GM12878 (cell line): ENCODE data around the gene CORO1C. TPM values are rescaled to one million over a fixed set of nuclear protein-coding genes. Genes with fewer than 3 reads are reported as not detected.

Experiments
- ATAC-seq: fragments of 200-7000 bp; cut with Tn5 transposase; 3 replicates; pipeline ENCODE4 v1.9.1; 2020; ENCODE audit warnings: mild to moderate bottlenecking, moderate library complexity
- BruUV-seq: library from RNA; stranded (reverse); fragments of 400-500 nt; replicated peaks from 2 replicates; lab custom pipeline; 2021; lab: Mats Ljungman, UMichigan
- CTCF ChIA-PET: fragments of 300-600 bp; sonication (Branson Sonifier 250); formaldehyde crosslinking; extraction: SDS; loops from one replicate; lab custom pipeline; 2021; ENCODE audit warnings: inconsistent platforms; lab: Yijun Ruan, JAX
- POLR2A ChIA-PET: fragments of 350-600 bp; formaldehyde crosslinking; extraction: SDS; loops from one replicate; lab custom pipeline; 2021; ENCODE audit warnings: inconsistent platforms; lab: Charles Lee
- RAD21 ChIA-PET: fragments of 300-600 bp; sonication (Branson Sonifier 250); formaldehyde crosslinking; loops from one replicate; lab custom pipeline; 2023; ENCODE audit warnings: antibody characterized with exemption; ENCODE audit not compliant: unreplicated experiment; lab: Charles Lee
- SMC1A ChIA-PET: fragments of 300-600 bp; sonication (Branson Sonifier 250); formaldehyde crosslinking; loops from one replicate; lab custom pipeline; 2023; ENCODE audit not compliant: unreplicated experiment, uncharacterized antibody; lab: Charles Lee
- DNase-seq: peaks from one replicate; pipeline ENCODE4 v3.0.0-alpha.2; 2011; ENCODE audit warnings: low read depth, low spot score
- FAIRE-seq: peaks from 3 replicates; lab custom pipeline; 2011; peaks lifted over from hg19 to GRCh38; lab: Jason Lieb, UNC
- H2AFZ ChIP-seq: 2 replicates; pipeline ENCODE4 v1.6.0; 2011; ENCODE audit warnings: low read depth, low read length, control low read depth; ENCODE audit not compliant: control insufficient read depth
- H3K27ac ChIP-seq: 2 replicates; pipeline ENCODE4 v1.5.1; 2011; ENCODE audit warnings: control low read depth; ENCODE audit not compliant: control insufficient read depth, insufficient read depth
- H3K27me3 ChIP-seq, 2 experiments: replicated peaks in 1 of 2; 2 replicates each; pipeline versions ENCODE4 v1.6.0 to v1.6.1; 2011; ENCODE audit warnings: low read length in 1 of 2; ENCODE audit not compliant: control insufficient read depth in 2 of 2, insufficient read depth in 2 of 2
- H3K36me3 ChIP-seq, 2 experiments: 2 replicates each; pipeline ENCODE4 v1.5.1; 2011; ENCODE audit warnings: low read length in 1 of 2; ENCODE audit not compliant: control insufficient read depth in 2 of 2, insufficient read depth in 2 of 2
- H3K4me1 ChIP-seq: 2 replicates; pipeline ENCODE4 v1.6.1; 2011; ENCODE audit warnings: mild to moderate bottlenecking, low read length, moderate library complexity, mixed read lengths; ENCODE audit not compliant: control insufficient read depth, insufficient read depth
- H3K4me2 ChIP-seq: 2 replicates; pipeline ENCODE4 v1.6.0; 2011; ENCODE audit warnings: control low read depth; ENCODE audit not compliant: control insufficient read depth, insufficient read depth
- H3K4me3 ChIP-seq: fragments of 200-600 bp; sonication (generic); 2 replicates; pipeline ENCODE4 v1.5.1; 2016
- H3K79me2 ChIP-seq: 2 replicates; pipeline ENCODE4 v1.6.0; 2011; ENCODE audit warnings: low read length; ENCODE audit not compliant: control insufficient read depth, insufficient read depth
- H3K9ac ChIP-seq: 2 replicates; pipeline ENCODE4 v1.8.0; 2011; ENCODE audit warnings: low read length, control low read depth, mixed read lengths; ENCODE audit not compliant: control insufficient read depth, insufficient read depth
- H3K9me3 ChIP-seq: replicated peaks from 3 replicates; pipeline ENCODE4 v1.5.1; 2011; ENCODE audit warnings: mild to moderate bottlenecking, low read length; ENCODE audit not compliant: control insufficient read depth, insufficient read depth
- H4K20me1 ChIP-seq: 2 replicates; pipeline ENCODE4 v1.6.0; 2011; ENCODE audit not compliant: control insufficient read depth, insufficient read depth
- ATF3 ChIP-seq: IDR thresholded peaks from 2 replicates; pipeline ENCODE4 v1.6.1; 2011; ENCODE audit warnings: low read depth, mild to moderate bottlenecking, low read length, moderate library complexity, borderline replicate concordance; ENCODE audit errors: extremely low read depth
- IRF5 ChIP-seq: fragments of 450-650 bp; IDR thresholded peaks from 2 replicates; pipeline ENCODE4 v1.6.1; 2017; ENCODE audit warnings: borderline replicate concordance
- LARP7 ChIP-seq: fragments of 450-650 bp; IDR thresholded peaks from 2 replicates; pipeline ENCODE4 v1.6.1; 2017; ENCODE audit warnings: mild to moderate bottlenecking
- NR2F1 ChIP-seq: fragments of 450-650 bp; conservative IDR thresholded peaks from 2 replicates; pipeline ENCODE4 v1.6.1; 2017; ENCODE audit warnings: mild to moderate bottlenecking
- RUNX3 ChIP-seq: IDR thresholded peaks from 2 replicates; pipeline ENCODE4 v1.6.1; 2012; ENCODE audit warnings: low read length, inconsistent platforms
- SKIL ChIP-seq: fragments of 450-650 bp; IDR thresholded peaks from 2 replicates; pipeline ENCODE4 v1.6.1; 2017; ENCODE audit warnings: mild to moderate bottlenecking, low read depth, inconsistent platforms; ENCODE audit not compliant: poor library complexity, severe bottlenecking
- SMAD5 ChIP-seq: IDR thresholded peaks from 2 replicates; pipeline ENCODE4 v1.6.1; 2016; ENCODE audit warnings: antibody characterized with exemption, low read depth
- STAT1 ChIP-seq: fragments of 450-650 bp; conservative IDR thresholded peaks from 2 replicates; pipeline ENCODE4 v1.6.1; 2014; ENCODE audit warnings: antibody characterized with exemption, mild to moderate bottlenecking
- TBL1XR1 ChIP-seq: IDR thresholded peaks from 2 replicates; pipeline ENCODE4 v1.6.1; 2012; ENCODE audit warnings: low read depth, low read length, improper control_type of control experiment
- TCF12 ChIP-seq: IDR thresholded peaks from 2 replicates; pipeline ENCODE4 v1.6.1; 2011; ENCODE audit warnings: low read depth, mild to moderate bottlenecking, low read length
- WGBS: methylation state at CpG from one replicate; pipeline ENCODE4 v1.1.6; 2016; ENCODE audit warnings: low lambda C conversion rate; ENCODE audit not compliant: insufficient replicate concordance, insufficient coverage; ENCODE audit errors: missing lambda C conversion rate; 5-methylcytosine and 5-hydroxymethylcytosine counted together
- in situ Hi-C: fragments of 300-500 bp; cut with MboI; formaldehyde crosslinking; loops from 9 replicates; pipeline ENCODE4 v1.14.3; 2018; ENCODE audit warnings: mixed read lengths
- intact Hi-C: fragments of 100-400 bp; cut with micrococcal nuclease; formaldehyde crosslinking; loops from one replicate; pipeline ENCODE4 v1.14.2; 2022; ENCODE audit not compliant: unreplicated experiment
- polyA plus RNA-seq, 11 experiments: library from polyadenylated mRNA; depleted of rRNA in 4 of 11; unstranded in 6 of 11; stranded (reverse) in 5 of 11; fragments of >200 nt; fragmentation: Nextera tagmentation in 4 of 11; fragmentation: Illumina TruSeq in 1 of 11; extraction: Ambion mirVana in 4 of 11; extraction: Trizol in 1 of 11; gene quantifications; 1 replicate in 1 of 11; 2 replicates in 10 of 11; pipeline versions ENCODE4 v1.2.1 to v1.2.3, GENCODE V29; 2011 to 2016; ENCODE audit warnings: inconsistent platforms in 2 of 11, missing spikeins in 2 of 11, low read depth in 1 of 11
- total RNA-seq, 4 experiments: library from RNA; depleted of rRNA in 3 of 4; stranded (reverse); fragments of >200 nt in 3 of 4; fragmentation: Illumina TruSeq in 1 of 4; extraction: Trizol in 1 of 4; gene quantifications; 2 replicates each; pipeline versions ENCODE4 v1.2.1 to v1.2.3, GENCODE V29; 2013 to 2021

CORO1C gene
- total and polyA plus RNA-seq, 10 of the 15 experiments (the other 5 are each of a cell fraction or from before 2014, with no cell fraction given): 52.7 to 254 (median 171) TPM

GRCh38 chr12:108602976-108603704 lies 128.2 kb downstream of the CORO1C start:
- ATAC-seq: no peak
- DNase-seq: no peak
- no peak overlapping the region for H3K27ac ChIP-seq
- ChIA-PET POLR2A (no interaction called here), RAD21 (no interaction called here), SMC1A (no interaction called here)
- in situ Hi-C loops: no loop called here
- 69% methylated on average over 15 of the region's 15 CpGs for WGBS
- no peak for TF ChIP-seq TBL1XR1
- no peak for TF ChIP-seq LARP7
- TF ChIP-seq TCF12: no peak
- TF ChIP-seq SKIL: no peak
- TF ChIP-seq STAT1: no peak
- TF ChIP-seq ATF3: no peak
- no peak for TF ChIP-seq NR2F1
- no peak for TF ChIP-seq SMAD5
- no peak for TF ChIP-seq IRF5
- no peak for TF ChIP-seq RUNX3
- TF ChIP-seq, all 136 proteins: peak for 0
- H3K4me2 ChIP-seq: no peak overlapping the region
- H3K4me1 ChIP-seq: no peaks in the 10 kb centered on the region
- no peaks in the 10 kb centered on the region for H3K9me3 ChIP-seq
- CTCF ChIA-PET: no interaction called here
- FAIRE-seq: no peak
- H3K36me3 ChIP-seq: no peaks in the 10 kb centered on the region
- no peak overlapping the region for H3K4me3 ChIP-seq
- no peak overlapping the region for H3K9ac ChIP-seq
- H3K79me2 ChIP-seq: no peaks in the 10 kb centered on the region
- BruUV-seq: no TSS peak
- no peak overlapping the region for H2AFZ ChIP-seq
- H4K20me1 ChIP-seq: no peaks in the 10 kb centered on the region
- H3K27me3 ChIP-seq: no peaks in the 10 kb centered on the region
- intact Hi-C loops: loop anchor here (5.0 kb wide), 1 partner anchor 686 kb away; no protein-coding TSS in a partner anchor
